Islet precursor cell (in vitro differentiated cells): ENCODE results near the gene CLEC16A.
A peak's percentile ranks its signal among the peaks of the same experiment; 100 is the strongest.

ENCODE experiments used
- DNase-seq: peaks from one replicate; pipeline ENCODE4 v3.0.0-alpha.2; 2018

CLEC16A gene

GRCh38 chr16:11071829-11072228 lies 127.5 kb downstream of the CLEC16A start:
- DNase-seq: no peak

- DNase-seq: no peak
These were observed 128.2 kb downstream of the CLEC16A start for GRCh38 chr16:11072420-11073153.

DNA sequence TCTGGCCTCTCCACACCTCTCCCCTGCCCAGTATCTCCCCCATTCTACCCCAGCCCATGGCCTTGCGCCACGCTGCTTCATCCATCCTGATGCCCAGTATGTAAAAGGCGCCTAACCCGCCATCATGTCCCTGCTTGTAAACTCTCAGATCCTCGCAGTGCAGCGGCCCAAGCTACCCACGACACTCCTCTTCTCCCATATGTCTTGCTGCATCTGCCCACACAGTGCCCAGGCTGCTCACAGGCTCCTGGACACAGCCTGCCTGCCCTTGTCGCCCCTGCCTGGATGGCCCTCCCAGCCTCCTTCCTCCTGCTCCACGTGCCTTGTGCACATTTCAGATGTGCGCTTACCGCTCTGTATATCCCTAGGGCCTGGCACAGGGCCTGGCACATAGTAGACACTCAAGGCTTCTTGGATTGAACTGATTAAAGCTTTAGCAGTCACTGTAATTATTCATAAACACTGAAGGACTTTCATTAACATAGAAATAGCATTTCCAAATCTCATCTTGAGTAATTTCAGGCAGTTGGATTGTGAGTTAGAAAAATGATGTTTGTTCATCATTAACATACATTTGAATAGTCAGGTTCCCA lies 129.1 kb downstream of the CLEC16A start:
- no peak for DNase-seq

DNA sequence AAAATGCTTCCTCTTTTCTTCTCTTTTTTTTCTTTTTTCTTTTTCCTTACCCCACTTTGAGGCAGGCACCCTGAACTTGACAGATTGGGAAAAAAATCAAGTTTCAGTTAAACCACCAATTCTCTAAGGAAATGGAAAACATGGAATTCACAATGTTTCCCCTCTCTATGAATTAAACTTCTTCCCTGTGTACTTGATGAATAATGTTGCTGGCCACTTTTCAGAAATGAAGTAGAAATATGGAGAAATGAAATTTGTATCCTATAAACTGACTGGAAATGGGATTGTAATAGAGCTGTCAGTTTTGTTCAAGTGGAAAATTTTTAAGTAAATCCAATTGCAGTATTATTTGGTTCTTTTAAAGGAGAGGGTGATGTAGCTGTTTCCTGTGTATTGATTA lies 129.8 kb downstream of the CLEC16A start:
- no peak for DNase-seq

DNA sequence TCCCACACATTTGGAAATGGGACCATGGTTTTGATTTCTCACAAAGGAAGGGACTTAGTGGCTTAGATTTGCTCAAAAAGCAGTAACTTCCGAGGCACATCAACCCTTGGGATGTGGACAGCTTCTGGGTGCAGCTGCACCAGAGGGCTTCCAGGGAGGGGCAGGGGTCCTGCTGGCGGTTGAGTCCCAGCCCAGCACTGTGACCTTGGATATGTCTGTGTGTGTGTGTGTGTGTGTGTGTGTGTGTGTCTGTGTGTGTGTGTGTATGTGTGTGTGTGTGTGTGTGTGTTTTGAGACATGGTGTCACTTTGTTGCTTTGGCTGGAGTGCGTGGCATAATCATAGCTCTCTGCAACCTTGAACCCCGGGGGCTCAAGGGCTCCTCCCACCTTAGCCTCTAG lies 130.8 kb downstream of the CLEC16A start:
- DNase-seq: no peak

- no peak for DNase-seq
These were observed 132.1 kb downstream of the CLEC16A start for GRCh38 chr16:11076259-11077018.

DNA sequence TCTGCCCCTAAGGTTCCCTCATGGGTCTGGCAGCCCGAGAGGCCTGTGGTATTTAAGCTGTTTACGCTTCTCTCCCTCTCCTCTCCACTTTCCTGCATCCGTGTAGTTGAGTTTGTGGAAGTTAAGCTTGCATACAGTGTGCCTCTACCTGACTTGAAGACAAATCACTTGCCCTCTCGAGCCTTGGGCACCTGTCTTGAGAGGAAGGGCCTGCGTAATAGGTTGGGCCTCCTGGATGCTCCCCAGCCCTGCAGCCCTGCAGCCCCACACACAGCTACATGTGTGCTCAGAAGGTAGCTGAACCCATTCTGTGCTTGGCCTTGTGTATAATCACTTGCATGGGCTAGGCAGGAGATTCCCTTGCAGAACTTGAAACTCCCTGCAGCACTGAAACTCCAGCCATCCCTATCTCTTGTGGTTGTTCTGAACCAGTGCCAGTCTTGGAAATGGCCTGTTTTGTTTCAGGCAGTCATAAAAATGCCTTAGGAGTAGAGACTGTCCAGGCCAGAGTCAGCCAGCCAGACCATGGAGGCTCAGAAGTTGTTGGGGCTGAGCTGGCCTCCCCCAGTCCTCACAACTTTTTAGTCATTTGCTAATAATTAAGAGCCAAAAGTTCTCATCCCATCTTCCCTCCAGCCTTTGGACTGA lies 134.6 kb downstream of the CLEC16A start:
- peak; percentile 93 for DNase-seq

DNA sequence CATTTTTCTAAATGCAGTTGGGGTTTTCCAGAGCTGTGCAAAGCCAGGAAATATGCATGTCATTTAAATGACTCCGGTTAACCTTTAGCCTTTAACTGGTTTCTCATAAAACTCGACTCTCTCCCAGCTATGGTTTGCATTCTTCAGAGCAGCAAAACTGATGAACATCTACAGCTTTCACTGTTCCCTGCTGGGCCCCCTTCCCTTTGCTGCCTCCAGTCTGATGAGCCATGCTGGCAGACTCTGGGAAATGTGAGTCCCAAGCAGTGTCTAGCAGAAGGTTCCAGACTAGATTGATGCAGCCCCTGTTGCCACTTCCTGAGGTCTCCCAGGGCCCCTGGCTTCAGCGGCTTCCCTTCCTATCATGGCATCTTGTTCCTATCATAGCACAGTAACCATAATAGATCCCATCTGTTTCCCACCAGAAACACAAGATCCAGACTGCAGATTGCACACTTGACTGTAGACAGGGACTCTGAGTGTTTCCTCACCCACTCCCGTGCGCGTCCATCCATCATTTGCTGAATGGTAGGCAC lies 135.4 kb downstream of the CLEC16A start:
- peak; percentile 93 for DNase-seq

GRCh38 chr16:11080327-11080967 lies 136.1 kb downstream of the CLEC16A start:
- no peak for DNase-seq

DNA sequence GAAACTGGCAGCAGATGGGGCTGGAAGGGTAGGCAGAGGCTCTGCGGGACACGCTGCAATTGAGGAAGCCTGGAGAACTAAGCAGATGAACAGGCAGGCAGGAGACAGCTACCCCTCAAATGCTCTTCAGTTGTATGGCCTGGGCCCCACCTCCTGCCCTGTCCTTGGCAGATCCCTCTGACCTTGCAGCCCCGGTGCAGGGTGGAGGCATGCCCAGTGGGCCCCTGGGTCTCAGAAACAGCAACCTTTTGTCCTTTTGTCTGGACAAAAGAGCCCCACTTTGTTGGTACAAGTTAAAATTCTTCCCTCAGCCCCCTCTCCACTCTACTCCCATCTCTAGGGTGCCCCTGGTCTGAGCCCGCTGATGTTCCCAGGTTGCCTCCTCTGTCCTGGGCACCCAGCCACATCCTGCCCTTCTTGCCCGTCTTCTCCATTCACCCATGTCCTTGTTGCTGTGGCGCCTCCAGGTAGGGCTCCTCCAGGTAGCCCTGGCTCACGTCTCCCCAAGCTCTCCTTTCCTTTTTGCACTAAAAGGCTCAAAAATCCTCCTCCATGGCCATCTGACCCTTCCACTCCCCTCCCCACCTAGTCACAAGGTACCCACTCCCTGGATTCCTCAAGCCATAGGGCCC lies 136.8 kb downstream of the CLEC16A start:
- DNase-seq: no peak

DNA sequence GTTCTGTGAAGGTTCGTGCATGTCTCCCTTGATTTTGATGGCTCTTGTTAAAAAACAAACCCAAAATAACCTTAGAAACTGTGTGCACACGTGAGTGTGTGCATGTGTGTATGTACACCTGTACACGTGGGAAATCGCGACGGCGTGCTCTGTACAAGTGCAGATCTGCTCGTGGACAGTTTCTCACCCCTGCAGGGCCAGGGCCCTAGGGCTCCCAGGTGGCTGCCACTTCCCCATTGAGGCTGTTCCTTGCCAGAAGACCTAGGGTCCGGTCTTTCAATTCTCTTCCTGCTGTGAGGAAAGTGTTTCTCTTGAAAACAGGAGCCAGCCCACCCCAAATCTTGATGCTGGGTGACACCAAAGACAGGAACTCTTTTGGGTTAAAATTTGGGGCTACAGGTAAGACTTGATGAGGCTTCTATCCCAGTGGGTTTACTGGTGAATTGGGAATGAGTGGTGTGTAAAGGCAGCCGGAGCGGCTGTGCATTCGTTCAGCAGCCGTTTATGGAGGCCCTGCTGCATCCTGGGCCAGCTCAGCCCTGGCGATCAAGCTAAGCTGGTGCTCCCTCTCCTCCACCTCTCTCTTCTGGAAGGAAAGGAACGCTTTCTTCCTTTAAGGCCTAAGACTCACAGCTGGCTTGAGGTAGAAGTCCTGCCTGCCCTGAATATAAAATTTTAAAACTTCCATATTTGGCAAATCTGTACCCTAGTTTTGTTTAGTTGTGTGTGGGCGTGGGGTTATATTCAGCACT lies 137.9 kb downstream of the CLEC16A start:
- no peak for DNase-seq

- no peak for DNase-seq
These were observed 138.6 kb downstream of the CLEC16A start for GRCh38 chr16:11082860-11083388.

GRCh38 chr16:11084484-11084875 lies 140.1 kb downstream of the CLEC16A start:
- no peak for DNase-seq

DNA sequence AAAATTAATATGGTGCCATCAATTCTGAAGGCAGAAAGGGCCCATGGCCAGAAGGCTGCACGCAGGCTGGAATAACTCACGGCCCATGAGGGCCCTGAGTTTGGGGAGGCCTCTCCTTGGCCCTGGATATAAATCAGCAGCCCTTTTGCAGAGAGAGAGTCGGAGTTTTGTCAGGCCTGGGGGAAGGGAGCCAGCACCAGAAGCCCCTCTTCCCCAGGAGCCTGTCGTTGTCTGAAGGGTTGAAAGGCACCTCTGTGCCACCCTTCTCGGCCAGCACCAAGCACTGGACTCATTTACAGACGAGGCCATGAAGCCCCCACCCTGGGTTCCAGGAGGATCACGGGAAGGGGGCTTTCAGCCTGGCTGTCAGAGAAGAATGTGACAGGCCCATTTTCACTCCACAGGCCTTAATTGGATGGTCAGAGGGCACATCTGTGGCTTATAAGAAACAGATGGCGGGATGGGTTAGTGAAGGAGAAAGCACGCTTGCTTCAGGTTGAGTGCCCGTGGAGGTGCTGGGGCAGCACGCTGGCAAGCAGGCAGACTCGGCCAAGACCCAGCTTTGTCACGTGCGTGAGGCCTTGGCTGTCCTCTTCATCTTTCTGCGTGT lies 140.6 kb downstream of the CLEC16A start:
- no peak for DNase-seq

DNA sequence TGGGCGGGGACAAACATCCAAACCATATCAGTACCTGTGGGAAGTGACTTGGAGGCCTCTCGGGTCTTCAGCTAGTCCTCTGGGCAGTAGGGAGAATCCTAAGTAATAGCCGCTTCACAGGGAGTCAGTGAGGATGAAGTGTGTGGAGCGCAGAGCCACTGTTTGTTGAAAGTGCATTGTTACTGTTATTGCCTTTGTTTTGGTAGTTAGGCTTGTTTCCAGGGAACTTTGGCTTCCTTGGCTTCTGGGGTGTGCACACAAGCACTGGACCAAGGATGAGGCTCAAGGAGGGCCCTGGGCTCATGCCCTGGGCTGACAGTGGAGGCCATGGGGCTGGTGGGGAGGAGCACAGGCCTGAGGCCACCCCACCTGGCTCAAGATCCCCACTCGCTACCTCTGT lies 141.6 kb downstream of the CLEC16A start:
- no peak for DNase-seq

- DNase-seq: no peak
These were observed 143.3 kb downstream of the CLEC16A start for GRCh38 chr16:11087691-11088073.

GRCh38 chr16:11088074-11088730 lies 143.8 kb downstream of the CLEC16A start:
- DNase-seq: no peak

- DNase-seq: no peak
These were observed 144.5 kb downstream of the CLEC16A start for GRCh38 chr16:11088831-11089230.

DNA sequence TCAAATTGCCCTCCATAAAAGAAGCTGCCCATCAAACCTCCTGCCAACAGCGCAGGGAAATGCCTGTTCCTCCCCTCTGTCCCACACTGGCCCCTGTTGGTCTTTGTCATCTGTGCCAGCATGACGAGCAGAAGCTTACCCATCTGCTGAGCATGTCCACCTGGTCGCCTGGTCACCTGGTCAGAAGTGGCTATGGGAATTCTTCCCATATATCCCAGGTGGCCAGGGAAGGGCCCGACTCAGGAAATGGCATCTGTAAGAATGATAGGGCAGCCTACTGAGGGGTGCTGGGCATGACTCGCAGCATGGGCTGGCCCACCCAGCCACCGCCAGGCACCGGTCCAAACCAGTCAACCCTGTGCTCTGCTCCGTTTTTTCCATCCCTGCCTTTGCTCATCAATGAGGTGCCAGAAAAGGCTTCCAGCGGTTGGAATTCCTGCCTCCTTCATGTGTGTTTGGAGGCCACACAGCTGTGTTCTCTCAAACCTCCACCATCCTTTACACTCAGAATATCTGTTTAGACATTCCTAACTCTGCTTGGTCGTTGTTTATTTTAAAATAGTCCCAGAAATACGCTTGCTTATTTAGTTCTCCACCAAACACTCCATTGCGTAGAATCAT lies 145.2 kb downstream of the CLEC16A start:
- DNase-seq: no peak

- no peak for DNase-seq
These were observed 145.9 kb downstream of the CLEC16A start for GRCh38 chr16:11090232-11090631.
